ENCODE results near the gene TET1.
A peak's percentile ranks its signal among the peaks of the same experiment; 100 is the strongest.
"Not testable (repeated sequence)": the region's sequence is repeated elsewhere in the genome, so short reads cannot be mapped to it uniquely, and the experiment has no call there.

Gene TET1

GRCh38 chr10:68560186-68560942 lies at the start of gene TET1:
TSS of gene TET1 (plus strand) at chr10:68560337. CDS start at chr10:68572339, 12,002 bp downstream.
- peak; percentile 19 for DNase-seq

DNA sequence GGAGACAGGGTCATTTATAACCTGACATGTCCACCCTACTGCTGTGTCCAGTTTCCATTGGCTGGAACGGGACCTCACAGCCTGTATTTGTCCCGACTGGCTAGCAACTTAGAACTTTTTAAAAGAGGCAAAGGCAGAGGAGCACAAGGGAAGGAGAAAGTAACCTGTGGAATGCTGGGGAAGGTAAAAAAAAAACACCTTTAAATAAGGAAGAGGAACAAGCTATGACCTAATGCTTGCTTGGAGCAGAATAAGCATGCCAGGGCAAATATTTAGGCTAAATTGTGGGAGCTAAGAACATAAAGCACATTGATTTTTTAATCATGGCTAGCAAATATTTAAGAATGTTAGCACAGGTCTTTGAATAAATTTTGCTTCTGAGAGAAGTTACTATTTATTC lies 43.9 kb upstream of the TET1 start:
- DNase-seq: not testable (repeated sequence)

- no peak for DNase-seq
Measured at GRCh38 chr10:68516766-68517165, 43.4 kb upstream of the TET1 start.

DNA sequence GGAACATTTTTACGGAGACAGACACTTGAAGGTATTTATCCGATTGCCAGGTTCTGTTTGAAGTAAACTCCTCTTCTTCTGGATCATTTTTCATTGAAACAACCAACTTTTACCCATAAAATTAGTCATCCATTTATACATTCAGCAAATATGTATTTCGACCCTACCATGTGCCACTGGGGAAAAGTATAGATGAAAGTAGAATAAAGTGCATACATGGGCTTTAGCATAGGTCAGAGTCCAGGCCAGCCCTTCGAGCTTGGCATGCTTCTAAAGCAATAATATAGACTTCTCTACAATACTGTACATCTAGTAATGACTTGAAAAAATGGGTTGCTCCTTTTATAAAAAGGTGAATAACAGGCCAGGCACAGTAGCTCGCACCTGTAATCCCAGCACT lies 42.9 kb upstream of the TET1 start:
- no peak for DNase-seq

DNA sequence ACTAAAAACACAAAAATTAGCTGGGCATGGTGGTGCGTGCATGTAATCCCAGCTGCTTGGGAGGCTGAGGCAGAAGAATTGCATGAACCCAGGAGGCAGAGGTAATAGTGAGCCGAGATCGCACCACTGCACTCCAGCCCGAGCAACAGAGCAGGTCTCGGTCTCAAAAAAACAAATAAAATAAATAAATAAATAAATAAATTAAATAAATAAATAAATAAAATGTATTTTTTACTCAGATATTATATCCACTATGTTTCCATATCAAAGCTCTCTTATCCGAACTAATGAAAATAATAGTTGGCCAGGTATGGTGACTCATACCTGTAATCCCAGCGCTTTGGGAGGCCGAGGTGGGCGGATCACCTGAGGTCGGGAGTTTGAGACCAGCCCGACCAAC lies 41.5 kb upstream of the TET1 start:
- not testable (repeated sequence) for DNase-seq

GRCh38 chr10:68525490-68526038 lies 34.6 kb upstream of the TET1 start:
- DNase-seq: not testable (repeated sequence)

DNA sequence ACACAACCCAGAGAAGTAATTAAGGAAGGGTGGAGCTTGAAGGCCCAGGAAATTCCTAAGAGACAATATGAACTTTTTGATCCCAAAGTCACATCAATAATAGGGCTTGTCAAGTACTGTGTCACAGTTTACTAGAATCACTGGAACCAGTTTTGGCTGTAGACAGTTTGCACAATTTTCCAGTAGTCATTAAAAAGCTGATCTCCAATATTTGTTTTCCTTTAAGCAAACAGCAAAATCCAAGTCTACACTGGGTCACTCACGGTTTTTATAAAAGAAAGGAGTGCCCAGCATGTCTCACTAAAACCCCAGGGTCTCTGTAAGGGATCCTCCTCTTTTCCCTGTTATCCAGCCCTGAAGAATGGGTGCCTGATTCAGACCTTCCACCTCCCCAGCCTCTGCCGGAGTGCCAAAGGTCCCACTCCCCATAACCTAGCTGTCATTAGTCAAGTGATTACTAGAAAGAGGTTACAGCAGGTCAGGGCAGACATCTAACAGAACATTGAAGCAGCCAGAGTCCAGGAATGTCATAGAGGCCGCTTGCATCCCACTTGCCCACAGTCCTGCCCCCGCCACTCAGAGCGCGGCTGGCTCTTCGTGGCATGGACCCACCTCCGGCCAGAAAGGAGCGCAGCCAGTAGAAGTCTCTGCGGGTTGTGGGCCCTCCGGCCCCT lies 33.4 kb upstream of the TET1 start:
- no peak for DNase-seq

- no peak for DNase-seq
Measured at GRCh38 chr10:68536973-68537372, 23.2 kb upstream of the TET1 start.

- DNase-seq: no peak
Measured at GRCh38 chr10:68537796-68538195, 22.3 kb upstream of the TET1 start.

DNA sequence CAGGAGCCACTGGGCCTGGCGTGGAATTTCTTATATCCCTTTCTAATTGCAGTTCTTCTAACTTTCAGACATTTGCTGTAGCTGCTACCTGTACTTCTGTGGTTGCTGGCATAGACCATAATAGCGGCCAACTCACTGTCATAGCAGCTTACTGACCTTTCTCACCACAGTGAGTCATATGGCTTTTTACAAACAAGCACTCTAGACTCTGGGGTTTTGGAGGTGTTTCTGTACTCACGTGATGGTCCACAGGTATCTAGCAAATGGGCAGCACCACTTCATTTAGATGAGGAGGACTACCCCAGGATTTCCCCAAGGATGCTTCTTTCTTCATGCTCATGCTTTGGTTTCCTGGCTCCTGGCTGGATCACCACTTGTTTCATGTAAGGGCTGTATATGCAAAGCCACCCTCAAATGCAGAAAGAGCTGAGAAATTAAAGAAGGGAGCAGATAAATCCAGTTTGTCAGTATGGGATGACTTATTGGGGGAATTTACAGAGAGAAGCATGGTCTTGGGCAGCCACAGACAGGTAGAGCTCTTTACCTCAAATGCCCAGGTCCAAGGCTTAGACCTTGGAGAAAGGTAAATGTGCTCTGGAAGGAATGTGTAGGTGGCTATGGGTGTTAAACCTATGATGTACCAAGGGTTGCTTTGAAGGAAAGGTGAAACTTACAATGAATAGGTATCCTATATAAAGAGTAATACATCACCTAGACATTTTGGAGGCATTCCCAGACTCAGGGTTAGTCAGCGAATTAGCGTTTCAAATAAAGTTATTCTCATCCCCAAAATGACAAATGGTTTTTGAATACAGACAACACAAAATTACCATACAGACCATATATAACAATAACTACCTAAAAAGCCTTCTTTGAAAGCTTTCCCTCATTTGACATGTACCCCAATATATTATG lies 16.9 kb upstream of the TET1 start:
- DNase-seq: no peak

DNA sequence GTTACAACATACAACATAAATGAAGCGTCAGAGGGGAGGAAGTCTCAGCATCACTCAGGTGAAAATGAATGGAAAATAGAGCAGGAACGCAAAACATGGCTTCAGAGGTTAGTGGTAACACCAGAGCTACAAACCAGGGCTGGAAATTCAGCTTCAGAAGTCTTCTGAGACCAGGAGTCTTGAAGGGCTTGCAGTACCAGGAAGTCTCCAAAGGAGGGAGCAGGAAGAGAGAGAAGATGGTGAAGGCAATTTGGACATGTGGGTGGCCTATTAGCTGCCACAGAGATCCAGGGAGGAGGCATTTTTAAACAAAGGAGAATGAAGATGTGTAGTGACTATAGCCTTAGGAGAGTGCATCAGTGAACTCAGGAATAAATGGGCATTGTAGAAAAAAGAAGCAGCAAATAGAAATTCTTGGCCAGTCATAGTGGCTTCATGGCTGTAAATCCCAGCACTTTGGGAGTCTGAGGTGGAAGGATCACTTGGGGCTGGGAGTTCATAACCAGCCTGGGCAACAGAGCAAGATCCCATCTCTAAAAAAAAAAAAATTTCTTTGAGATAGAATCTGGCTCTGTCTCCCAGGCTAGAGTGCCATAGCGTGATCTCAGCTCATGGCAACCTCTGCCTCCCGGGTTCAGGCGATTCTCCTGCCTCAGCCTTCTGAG lies 9.3 kb upstream of the TET1 start:
- peak; percentile 39 for DNase-seq

DNA sequence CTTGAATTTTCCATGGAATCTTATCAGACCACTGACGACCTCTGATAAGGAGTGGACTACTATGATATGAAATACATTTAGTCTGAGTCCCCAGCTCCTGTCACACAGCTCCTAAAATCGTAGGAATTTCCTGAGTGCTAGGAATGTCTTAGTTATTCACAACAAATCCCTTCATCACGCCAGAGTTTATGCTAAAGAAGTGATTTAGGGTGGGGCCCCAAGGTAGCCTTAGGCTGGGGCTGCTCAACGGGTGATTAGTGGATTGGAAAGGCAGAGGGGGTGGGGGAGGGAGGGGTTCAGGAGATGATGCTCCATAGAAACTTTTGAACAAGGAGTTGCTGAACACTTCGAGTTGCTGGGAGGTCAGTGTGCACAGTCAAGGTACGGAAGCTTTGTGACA lies 7.0 kb upstream of the TET1 start:
- no peak for DNase-seq

DNA sequence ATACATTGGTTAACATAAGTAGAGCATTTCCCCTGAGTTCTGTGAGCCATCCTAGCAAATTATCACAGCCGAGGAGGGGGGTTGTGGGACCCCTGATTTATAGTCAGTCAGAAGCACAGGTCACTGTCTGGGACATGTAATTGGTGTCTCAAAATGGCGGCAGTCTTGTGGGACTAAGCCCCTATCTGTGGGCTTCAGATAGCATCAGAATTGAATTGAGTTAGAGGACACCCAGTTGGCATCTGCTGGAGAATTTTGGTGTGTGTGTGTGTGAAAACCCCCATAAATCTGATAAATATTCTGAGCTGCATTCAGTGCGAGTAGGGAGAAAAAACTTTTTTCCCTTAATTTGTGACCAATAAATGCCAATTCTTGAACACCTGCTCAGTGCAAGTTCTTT lies 6.5 kb upstream of the TET1 start:
- DNase-seq: no peak

- DNase-seq: no peak
Measured at GRCh38 chr10:68558478-68558877, 1.7 kb upstream of the TET1 start.

- no peak for DNase-seq
Measured at GRCh38 chr10:68559251-68559650, 886 bp upstream of the TET1 start.

DNA sequence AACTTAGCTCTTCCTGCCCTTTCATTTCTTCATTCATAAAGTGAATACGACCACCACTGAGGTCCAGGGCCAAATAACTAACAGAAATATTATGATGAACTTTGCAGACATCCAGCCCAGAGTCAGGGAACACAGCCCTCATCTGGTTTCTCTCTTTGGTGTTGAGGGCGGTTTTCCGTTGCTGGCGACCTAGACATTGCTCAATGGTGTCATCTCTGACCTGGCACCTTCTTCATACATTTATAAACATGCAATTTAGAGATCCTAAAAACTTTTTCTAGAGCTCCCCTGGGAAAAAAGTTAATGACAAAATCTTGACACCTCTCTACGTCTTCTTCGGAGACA lies 324 bp upstream of the TET1 start:
- DNase-seq: no peak

DNA sequence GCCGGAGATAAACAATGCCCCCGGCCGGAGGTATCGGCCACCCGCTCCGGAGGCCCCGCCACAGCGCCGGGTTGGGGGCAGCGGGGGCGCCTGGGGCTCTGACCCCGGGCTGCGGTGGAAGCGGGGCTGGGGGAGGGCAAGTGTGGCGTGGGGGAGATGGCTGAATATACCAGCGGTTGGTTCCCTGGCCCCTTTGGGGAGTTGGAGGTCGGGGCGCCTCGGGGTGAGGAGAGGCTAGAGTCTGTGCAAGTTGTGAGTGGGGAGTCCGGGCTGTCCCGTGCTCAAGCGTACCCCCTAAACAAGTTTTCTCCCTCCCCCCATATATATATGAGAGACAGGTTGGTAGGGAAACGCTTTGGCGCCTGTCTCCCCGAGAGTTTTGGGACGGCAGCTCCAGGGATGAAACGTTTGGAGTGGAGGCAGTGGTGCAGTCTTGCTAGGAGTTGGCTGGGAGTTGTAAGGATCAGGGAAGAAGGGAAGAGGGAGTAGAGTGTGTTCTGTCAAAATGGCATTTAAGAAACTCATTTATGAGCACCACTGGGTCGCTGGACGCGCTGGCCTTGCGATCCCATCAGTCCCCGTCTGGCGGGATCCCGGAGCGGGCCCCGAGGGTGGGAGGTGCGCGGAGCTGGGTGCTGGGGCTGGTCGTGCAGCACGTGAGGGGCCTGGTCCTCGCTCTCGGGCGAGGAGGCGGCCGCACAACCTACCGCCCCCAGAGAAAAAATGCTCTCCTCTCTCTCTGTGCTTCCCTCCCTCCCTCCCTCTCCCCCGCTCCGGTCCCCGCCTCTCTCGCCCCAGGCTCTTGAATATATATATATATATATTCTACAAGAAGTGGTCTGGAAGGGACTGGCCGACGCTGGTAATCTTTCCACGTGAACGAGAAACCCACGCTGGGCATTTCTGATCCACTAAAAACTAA lies 1.1 kb downstream of the TET1 start:
- no peak for DNase-seq

DNA sequence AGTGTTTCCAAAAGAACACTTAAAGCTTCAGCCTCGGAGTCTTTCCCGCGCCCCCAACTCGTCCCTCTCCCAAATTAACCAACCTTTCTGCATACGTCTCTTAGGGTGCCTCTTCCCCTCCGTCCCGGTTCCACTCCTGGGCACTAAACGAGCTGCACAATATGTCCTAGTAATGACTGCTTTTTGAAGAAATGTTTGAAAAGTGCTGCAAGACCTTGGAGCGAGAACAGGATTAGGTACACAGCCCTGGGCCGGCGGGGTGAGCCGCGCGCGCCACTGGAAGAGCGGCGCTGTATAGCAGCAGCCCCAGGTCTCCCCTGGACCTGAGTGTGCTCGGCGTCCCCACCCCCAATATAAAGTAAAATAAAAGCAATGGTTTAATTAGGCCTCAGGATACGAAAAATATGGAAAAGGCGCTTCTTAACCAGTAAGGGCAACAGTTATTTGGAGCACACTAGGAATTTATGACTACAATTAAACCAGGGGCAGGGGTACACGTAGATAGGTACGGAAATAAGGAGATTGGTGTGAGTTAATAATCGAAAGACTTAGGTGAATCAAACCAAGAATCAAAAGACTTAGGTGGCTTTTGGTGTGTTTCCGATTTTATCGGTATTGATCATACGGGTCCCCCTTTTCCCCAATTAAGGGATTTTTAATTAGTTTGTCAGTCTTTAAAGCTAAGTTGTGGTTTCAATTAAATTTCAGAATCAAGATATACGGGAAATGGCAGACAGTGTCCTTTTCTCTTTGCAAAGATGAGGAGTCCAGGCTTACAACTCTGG lies 1.9 kb downstream of the TET1 start:
- DNase-seq: no peak

DNA sequence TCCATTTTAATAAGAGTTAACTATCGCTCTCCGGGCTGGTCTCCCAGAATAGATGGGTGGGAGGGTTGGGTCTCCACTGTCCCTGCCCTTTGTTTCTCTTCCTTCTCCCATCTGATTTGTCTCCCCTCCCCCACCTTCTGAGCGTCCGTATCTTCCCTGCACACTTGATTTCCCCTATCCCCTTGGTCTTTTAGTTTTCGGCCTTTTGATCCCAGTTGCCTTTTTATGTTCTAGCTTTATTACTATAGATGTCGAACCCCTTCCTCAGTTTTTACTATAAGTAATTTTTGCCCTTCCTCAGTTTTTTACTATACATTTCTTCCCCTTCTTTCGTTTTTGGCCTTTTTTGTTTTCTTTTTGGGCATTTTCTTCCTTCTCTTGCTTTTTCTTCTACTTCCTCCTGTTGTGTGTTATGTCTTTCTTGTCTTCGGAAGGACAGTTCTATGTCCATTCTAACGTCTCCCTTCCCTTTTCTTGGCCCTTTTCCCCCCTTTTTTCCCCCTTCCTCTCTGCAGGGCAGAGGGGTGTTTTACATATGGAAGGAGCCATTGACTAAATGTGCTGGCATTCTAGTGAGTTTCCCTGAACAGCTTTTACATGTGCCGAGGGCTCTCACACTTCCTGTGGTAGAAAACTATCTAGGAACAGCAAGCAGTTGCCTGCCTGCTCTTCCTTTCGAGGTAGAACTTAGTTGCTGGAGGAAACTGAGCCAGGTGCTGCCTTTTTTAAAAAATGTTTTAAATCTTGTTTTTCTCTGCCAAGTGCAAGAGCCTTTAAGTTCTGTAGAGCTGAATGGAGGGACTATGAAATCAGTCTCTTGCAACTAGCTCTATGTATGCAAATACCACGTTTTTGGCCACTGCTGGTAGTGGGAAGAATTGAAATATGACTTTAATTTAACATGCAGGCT lies 2.8 kb downstream of the TET1 start:
- DNase-seq: no peak

- DNase-seq: no peak
Measured at GRCh38 chr10:68564712-68565111, 4.6 kb downstream of the TET1 start.
